ENCODE measurements around the gene ZFY.
A peak's percentile ranks its signal among the peaks of the same experiment; 100 is the strongest.
"Not testable (repeated sequence)": the region's sequence is repeated elsewhere in the genome, so short reads cannot be mapped to it uniquely, and the experiment has no call there.

The ZFY gene

GRCh38 chrY:2979283-2979682 lies 44.1 kb downstream of the ZFY start:
- DNase-seq = no peak

GRCh38 chrY:2984491-2984890 lies 49.3 kb downstream of the ZFY start:
- DNase-seq = no peak

GRCh38 chrY:2987178-2987577 lies 52.0 kb downstream of the ZFY start:
- not testable (repeated sequence) for DNase-seq

GRCh38 chrY:2997369-2997768 lies 62.2 kb downstream of the ZFY start:
- DNase-seq = not testable (repeated sequence)

GRCh38 chrY:3002190-3002589 lies 67.0 kb downstream of the ZFY start:
- no peak for DNase-seq

GRCh38 chrY:3002680-3003515 lies 67.7 kb downstream of the ZFY start:
- DNase-seq = peak in 1 of 5 donors; percentile 3

- no peak for DNase-seq
These were observed 68.3 kb downstream of the ZFY start for GRCh38 chrY:3003516-3003830.

- DNase-seq = peak in 2 of 5 donors; percentile 3 to 5
These were observed 68.7 kb downstream of the ZFY start for GRCh38 chrY:3003846-3004245.

- DNase-seq = not testable (repeated sequence)
These were observed 70.8 kb downstream of the ZFY start for GRCh38 chrY:3006031-3006430.

- no peak for DNase-seq
These were observed 72.8 kb downstream of the ZFY start for GRCh38 chrY:3007967-3008366.

GRCh38 chrY:3012226-3012625 lies 77.0 kb downstream of the ZFY start:
- DNase-seq = no peak

- no peak for DNase-seq
These were observed 81.4 kb downstream of the ZFY start for GRCh38 chrY:3016594-3016993.

GRCh38 chrY:3018546-3018945 lies 83.4 kb downstream of the ZFY start:
- no peak for DNase-seq

GRCh38 chrY:3019584-3019983 lies 84.4 kb downstream of the ZFY start:
- DNase-seq = no peak

GRCh38 chrY:3021176-3021575 lies 86.0 kb downstream of the ZFY start:
- no peak for DNase-seq

- no peak for DNase-seq
These were observed 88.4 kb downstream of the ZFY start for GRCh38 chrY:3023606-3024005.

GRCh38 chrY:3025357-3025756 lies 90.2 kb downstream of the ZFY start:
- no peak for DNase-seq

All from T-helper 1 cell (primary cell).